ENCODE data around the gene DYSF.

The DYSF gene

DNA sequence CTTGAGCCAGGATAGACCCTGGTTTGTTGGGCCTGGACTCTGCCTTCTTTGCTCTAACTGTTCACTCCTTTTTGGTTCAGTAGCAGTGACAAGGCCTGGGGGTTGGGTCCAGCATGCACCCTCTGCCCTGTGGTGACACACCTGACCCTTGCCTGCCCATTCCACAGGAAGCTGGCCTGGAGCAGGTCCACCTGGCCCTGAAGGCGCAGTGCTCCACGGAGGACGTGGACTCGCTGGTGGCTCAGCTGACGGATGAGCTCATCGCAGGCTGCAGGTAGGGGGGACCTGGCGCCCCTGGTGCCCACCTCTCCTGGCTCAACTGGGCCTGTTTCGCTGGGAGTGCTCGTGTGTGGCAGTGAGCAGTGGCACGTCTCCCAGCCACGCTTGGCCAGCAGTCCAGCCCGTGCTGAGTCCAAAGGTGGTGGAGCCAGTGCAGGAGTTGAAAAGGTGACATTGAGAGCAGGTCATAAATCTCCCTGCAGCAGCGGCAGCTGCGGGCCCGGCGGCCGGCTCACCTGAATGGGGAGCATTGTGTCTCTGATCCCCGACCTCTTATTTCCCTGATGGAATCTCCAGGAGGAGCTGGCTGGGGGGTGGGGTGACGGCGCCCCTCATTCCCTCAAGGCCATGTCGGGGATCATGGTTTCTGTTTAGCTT is 102.6 kb downstream of the DYSF start:
- DNase-seq, result no peak

DNA sequence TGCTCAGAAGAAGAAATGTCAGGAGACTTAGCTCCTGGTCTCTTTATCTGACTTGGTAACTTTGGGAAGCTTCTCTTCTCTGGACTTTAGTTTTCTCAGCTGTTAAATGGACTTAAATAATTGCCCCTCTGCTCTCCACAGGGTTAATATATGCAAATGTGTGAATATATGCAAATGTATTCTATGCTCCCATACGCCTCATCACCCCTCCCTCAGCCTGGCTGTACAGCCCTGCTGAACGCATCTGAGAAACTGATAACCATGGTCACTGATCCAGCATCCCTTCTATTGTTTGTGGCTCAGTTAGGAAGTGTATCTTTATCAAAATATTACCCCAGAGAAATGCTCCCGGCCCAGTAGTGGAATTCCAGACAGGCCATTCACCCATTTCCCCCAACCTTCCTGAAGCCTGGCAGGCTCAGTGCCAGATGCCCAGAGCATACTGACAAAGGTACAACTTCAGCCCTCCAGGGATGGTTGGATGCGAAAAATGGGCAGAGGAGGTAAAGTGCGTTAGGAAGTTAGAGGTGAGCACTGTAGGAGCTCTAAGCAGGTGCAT is 103.4 kb downstream of the DYSF start:
- no peak for DNase-seq

DNA sequence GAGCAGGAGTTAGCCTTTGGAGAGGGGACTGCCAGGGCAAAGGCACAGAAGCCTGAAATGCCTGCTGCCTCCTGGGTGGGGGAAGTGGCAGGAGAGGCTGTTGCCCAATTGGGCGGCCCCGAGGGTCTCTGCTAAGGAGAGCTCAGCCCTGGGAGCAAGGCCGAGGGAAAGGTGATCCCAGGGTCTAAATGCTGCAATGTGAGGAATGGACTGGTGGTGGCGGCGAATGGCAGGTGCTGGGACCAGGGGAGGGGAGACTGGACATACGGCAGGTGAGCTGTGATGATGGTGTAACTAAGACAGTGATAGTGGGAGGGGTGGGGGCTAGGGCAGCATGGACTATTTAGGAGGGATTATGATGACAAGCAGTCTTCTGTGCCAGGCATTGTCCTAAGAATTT is 104.0 kb downstream of the DYSF start:
- DNase-seq, result no peak

DNA sequence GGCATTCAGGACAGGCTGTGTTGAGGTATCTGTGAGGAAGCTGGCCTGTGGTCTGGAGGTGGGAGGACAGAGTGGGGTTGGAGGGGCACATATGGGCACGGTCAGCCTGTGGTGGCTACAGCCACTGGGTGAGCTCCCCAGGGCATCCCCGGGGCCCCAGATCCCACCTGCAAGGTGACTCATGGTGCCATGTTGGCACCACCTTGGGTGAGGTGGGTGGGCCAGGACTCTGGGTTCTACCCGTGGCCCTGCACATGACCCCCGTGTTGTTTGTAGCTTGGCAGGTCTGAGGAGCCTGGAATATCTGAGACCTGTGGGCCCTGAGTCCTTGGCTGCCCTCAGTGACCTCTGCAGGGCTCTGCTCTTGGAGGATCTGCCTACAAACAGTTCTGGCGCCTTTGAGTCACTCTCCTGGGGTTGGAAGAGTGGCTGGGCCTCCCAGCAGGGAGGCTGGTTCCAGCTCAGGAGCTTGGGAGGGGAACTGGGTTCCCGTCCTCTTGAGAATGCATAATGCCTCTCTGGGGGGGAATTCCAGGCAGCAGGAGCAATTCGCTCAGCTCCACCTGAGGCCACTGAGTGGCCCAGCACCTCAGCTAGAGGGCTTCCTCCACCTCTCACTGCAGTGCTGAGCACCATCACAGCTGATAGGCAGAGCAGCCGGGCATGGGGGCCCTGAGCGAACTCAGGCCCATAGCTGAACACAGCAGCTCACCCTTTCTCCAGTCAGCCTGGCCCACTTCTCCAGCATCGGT is 105.1 kb downstream of the DYSF start:
- no peak for DNase-seq

DNA sequence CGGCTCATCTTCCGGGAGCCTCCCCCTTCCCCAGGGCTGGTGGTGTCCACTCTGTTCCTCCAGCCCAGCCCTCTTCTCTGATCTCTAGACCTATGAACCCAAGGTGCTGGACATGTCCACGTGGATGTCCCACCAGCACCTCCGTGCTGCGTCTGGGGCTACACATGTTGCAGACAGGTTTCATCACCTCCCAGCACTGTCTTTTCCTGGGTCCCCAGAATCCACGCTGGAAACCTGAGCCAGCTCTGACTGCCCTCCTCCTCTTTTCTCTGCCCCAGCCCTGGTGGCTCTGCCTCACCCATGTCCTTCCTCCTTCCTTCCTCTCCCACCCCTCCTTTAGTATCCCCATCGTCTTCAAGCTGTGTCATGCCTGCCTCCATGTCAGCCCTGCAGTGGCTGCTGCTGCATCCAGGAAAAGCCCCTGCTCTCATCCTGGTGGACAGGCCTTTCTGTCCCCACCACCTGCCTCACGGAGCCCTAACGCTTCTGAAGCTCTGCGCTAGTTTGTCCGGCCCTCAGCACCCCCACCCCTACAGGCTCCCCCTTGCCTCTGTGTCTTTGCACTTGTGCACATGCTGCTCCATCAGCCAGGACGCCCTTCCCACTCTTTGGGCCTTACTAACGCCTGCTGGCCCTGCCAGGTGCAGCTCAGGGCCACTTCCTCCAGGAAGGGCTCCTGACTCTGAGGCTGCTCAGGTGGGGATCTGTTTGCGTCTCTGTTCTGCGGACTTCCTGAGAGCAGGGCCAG is 105.9 kb downstream of the DYSF start:
- no peak for DNase-seq

DNA sequence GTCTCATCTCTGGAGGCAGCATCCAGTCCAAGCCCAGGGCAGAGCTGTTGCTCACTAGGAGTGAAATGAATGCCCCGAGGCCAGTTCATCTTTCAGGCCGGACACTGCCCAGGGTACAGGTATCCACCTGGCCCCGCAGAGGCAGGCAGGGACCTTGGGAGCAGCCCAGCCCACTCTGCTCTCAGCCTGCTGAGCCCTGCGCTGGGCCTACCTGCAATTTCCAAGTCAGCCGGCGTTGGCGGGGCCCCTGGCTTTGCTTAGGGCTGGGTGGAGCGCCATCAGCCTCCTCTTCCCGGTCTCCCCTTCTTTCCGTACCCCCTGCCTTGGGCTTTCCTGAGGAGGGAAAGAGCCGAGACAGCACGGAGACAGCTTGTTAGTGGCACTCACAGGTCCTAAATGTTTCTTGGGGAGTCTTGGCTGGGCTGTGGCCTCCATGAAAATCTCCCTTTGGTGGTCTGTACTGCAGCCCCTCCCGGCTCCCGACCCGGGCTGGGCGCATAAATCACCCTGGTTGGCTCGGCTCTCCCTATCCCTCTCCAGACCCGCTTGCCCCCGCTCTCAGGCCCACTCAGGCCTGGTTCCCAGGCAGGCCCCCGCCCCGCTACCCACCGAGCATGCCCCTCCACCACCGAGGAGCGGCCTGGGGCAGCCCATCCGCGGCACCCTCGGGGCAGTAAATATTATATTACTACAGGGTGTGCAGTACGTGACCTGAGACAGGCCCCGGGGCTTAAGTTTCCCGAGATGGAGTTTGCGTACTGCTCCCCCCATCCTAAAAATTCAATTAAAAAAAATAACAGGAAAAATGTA is 106.7 kb downstream of the DYSF start:
- DNase-seq, result no peak

DNA sequence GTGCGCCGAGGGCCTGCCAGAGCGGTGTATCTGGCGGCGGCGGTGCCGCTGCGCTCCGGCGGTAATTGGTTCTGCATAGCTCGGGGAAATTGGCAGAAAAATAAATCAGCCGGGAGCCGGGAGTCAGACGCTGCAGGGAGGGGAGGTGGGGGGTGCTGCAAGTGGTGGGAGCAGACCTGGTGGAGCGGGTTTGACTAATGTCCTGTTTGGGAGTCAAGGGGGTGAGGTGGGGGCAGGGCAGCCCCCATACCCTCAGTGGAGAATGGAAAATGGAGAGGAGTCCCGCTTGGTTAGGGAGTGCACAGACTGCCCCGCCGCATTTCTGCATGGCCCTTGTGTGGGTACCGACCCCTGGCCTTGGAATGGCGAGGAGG is 107.3 kb downstream of the DYSF start:
- no peak for DNase-seq

DNA sequence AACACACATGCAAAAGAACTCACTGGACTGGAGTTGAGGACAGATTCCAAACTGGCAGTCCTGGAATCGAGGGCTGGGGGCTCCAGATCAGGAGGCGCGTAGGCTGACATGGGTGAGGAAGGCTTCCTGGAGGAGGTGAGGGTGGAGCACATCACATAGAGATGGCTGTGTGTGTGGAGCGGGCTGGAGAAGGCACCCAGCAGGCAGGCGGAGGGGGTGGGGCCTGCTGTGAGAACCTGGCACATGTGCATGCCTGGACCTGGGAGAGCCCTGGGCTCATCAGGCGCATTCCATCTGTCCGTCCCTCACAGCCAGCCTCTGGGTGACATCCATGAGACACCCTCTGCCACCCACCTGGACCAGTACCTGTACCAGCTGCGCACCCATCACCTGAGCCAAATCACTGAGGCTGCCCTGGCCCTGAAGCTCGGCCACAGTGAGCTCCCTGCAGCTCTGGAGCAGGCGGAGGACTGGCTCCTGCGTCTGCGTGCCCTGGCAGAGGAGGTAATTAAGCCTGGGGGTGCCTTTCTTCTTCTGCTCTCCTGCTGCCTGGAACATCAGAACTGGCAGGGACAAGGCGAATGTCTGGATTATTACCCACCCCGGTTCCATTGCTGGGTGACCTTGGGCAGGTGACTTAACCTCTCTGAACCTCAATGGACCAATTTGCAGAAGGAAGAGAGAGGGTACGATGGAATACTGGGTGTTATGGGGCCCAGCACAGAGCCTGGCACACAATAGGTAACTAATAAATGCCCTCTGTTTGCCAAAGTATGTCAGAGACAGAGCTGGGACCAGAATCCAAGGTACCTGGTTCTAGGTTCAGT is 108.3 kb downstream of the DYSF start:
- DNase-seq, result no peak

DNA sequence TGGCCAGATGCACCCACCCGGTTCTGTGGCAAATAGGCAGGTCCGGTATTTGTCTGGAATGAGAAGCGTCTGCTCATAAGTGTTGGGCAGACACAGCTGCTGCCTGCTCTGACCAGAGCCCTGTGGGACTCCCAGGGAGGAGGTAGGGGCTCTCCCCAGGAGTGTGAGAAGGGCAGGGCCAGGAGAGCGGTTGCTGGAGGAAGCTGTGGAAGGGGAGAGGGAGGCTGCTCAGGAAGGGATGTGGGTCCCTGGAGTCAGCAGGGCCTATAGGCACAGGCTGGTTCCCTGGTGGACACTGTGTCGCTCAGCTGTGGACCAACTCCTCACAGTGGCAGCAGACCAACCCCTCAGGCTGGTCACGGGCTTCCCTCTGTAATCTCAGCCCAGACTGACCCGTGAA is 109.2 kb downstream of the DYSF start:
- no peak for DNase-seq

DNA sequence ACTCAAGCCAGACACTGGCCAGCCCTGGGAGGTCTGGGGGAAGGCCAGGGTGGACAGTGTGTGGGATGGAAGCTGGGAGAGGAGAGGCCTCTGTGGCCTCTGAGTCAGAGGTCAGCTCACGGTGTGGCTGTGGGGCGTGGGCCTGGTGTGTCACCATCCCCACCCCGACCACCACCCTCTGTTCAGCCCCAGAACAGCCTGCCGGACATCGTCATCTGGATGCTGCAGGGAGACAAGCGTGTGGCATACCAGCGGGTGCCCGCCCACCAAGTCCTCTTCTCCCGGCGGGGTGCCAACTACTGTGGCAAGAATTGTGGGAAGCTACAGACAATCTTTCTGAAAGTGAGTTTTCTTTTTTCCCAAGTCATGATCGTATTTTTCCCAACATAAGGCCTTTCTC is 110.5 kb downstream of the DYSF start:
- no peak for DNase-seq

DNA sequence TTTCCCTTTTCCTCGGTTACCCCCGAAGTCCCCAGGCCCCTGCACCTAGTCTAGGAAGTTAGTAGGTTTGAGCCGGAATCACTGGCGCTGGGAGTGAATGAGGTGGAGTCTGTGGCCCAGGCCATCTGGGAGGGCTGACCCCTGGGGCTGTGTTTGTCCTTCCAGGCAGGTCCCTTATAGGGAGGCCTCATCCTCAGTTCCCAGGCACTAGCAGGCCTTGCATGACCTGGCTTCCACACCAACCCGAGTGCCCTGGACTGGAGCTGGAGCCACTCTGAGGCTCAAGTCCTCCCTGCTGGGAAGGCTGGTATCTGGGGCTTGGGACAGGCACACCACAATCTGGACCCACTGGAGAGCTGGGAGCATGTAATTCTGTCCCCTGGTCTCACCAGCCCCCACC is 111.0 kb downstream of the DYSF start:
- no peak for DNase-seq

DNA sequence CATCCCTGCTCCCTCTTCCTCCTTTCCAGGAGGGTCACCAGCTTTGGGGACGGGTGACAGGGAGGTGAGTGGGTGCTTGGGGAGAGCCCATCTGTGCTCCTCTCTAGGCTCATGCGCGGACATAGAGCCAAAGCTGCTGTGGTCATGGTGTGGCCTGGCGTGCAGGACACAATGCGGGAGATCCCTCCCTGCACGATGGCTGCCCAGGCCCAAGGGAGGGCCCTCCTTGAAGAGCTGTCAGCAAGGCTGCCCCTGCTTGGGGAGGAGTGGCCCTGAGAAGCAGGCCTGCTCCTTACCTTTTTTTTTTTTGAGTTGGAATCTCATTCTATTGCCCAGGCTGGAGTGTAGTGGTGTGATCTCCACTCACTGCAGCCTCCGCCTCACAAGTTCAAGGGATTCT is 111.4 kb downstream of the DYSF start:
- no peak for DNase-seq

DNA sequence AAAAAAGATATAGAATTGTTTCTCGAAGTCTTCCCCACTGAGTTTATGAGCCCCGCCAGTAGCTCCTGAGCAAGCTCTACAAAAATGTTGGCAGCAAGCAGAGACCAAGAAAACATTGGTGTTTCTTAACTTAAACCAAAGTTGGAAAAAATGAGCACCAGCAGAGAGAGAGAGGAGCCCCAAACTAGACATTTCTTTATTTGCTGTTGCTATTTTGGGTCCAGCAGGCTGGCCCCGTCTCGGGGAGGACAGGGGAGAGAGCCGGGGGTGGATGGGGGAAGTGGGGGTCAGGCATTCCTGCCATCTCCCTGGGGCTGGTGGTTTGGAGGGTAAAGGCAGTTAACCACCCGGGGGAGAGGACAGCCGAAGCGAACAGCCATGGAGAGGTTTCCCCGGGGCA is 113.0 kb downstream of the DYSF start:
- no peak for DNase-seq

DNA sequence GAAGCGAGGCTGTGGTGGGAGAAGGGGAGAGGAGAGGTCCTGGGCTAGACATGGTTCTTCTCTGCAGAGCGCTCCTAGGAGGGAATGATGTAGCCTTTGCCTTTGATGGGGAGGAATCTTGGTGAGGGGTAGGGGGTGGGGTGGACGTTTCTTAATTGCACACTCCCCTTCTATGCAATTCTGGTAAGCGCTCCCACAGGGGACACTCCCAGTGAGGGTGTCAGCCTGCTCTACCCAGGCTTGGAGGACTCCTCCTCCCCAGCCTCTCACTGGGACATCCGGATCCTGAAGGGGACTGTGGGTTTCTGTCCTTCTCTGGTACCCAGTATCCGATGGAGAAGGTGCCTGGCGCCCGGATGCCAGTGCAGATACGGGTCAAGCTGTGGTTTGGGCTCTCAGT is 114.3 kb downstream of the DYSF start:
- DNase-seq, result no peak

DNA sequence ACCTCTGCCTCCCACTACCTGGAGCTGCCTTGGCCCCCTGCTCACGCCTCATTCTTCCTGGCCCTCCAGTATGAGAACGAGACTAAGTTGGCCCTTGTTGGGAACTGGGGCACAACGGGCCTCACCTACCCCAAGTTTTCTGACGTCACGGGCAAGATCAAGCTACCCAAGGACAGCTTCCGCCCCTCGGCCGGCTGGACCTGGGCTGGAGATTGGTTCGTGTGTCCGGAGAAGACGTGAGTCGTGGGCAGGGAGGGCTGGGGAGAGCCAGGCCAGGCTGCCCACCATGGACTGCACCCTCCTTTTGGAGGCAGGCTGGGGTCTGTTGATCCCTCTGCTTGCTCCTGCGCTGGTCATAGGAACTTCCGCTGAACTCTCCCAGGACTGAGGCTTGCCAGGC is 114.7 kb downstream of the DYSF start:
- no peak for DNase-seq

DNA sequence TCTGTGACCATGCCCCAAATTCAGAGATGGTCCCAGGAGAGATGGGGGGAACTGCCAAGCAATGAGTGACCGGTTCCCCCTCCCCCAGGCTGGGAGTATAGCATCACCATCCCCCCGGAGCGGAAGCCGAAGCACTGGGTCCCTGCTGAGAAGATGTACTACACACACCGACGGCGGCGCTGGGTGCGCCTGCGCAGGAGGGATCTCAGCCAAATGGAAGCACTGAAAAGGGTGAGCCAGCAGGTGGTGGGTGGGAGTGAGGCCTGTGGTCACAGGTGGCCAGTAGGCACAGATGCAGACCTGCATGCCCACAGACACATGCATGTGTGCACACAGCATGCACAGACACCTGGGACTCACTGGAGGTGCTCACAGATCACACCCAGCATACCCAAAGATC is 117.2 kb downstream of the DYSF start:
- no peak for DNase-seq

DNA sequence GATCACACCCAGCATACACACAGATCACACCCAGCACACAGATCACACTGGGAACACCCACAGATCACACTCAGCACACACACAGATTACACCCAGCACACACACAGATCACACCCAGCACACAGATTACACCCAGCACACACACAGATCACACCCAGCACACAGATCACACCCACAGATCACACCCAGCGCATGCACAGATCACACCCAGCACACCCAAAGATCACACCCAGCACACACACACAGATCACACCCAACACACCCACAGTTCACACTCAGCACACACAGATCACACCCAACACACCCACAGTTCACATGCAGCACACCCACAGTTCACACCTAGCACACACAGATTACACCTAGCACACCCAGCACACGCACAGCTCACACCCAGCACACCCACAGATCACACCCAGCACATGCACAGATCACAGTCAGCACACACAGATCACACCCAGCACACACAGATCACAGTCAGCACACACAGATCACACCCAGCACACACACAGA is 117.6 kb downstream of the DYSF start:
- DNase-seq, result no peak

DNA sequence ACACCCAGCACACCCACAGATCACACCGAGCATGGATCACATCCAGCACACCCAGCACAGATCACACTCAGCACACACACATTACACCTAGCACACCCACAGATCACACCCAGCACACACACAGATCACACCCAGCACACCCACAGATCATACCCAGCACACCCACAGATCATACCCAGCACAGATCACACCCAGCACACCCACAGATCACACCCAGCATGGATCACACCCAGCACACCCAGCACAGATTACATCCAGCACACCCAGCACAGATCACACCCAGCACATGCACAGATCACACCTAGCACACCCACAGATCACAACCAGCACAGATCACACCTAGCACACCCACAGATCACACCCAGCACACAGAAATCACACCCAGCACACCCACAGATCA is 118.6 kb downstream of the DYSF start:
- no peak for DNase-seq

DNA sequence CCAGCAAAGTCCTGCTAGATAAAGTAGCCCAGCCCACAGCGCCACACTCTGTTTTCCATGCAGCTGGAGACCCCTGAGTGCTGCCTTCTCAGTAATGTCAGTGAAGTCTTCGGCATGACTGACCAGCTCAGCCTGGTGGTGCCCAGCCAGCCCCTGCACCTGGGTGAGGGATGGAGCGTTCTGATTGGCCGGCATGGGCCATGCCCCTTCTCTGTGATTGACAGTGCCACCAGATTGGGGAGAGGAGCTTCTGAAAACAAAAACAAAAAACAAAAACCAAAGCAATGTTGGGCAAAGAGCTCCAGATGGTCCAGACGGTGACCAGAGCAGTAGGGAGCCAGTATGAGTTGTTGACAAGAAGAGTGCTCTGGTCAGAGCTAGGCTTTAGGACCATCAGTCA is 122.6 kb downstream of the DYSF start:
- DNase-seq, result no peak

DNA sequence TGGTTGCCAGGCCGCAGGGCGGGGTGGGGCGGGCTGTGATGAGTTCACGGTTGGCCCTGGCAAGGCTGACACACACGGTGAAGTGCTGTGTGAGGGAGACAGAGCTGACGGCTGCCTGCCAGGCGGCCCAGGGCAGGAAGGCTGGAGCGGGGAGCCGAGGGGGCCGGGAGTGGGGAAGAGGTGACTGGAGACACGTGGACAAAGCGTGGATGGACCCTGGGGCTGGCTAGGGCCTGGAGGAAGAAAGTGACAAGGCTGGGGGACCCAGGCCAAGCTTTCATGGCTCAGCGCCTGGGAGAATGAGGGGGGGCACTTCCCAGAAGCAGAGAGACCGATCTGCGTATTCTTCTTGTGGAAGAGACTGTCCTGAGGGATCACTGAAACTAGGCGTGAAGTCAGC is 123.2 kb downstream of the DYSF start:
- DNase-seq, result no peak

DNA sequence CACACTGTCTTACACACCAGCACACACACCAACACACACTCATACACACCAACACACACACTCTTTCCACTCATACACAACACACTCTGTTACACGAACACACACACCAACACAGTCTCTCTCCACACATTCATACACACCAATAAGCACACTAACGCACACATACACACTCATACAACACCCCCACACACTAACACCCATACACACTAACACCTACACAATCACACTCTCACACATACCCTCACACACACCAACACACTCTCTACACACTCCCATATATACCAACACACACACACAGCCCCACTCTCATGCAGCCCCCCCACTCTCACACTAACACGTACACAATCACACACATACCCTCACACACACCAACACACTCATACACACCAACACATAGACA is 123.8 kb downstream of the DYSF start:
- DNase-seq, result no peak

DNA sequence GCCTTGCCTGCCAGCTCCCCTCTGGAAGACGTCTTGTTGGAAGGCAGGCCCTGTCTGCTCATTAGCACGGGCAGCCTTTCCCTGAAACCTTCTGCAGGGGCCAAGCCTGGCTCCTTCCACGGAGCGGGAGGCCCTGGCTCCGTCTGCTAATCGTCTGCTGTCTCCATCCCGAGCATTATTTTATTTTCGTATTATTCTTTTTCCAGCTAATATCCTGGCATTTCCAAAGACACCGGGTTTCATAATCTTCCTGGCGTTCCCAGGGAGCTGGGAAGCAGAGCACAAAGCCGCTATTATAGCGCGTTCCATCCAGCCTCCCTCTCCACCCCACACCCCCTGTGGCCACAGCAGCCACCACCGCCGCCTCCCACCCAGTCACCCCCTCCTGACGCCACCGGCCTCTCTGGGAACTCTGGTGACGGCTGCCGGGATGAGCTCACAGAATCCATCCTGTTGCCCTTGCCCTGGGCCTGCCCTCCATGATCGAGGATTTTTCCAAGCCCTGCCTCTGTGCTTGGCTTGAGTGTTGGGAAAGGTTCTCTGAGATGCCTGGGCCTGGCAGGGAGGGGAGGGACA is 125.5 kb downstream of the DYSF start:
- DNase-seq, result no peak

All from stimulated activated CD4-positive, alpha-beta T cell treated with anti-CD3 and anti-CD28 coated beads, Interleukin-4, amount 100 ng/mL, for 24 hours (primary cell).